NCI-H526 (cell line): ENCODE measurements around the gene GLP1R.

Experiments used
- DNase-seq, 2 experiments: peaks; one replicate each; lab custom pipeline; 2025; lab: John Stamatoyannopoulos, UW

Gene GLP1R

DNA sequence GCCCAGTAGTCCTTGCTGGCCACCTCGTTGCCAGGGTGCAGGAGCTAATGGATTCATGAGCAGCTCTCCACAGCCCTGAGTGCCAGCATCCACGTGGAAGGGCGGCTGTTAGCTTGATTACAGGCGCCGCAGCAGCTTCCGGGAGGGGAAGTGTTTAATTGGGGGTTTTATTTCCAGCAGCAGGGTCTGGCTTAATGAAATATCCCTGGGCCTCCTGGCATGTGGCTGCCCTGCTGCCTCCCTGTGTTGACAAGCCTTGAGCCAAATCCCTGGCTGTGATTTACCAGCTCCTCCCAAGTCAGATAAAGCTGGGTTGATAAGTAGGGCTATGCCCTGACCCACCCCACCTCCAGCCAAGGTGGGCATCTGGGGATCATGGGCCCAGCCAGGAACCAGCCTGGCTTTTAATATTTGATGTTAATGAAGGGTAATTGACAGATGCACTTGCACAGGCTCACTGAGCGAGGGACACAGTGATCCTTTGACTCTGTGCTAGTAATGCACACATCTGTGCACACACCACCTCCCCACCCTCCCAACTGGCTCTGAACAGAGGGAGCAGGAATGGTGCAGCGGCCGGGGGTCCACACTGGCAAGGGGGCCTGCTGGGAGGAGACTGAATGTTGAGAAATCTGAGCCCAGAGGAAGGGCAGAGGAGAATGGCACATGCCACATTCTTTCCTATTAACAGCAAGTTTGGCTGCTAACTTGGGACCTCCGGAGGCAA, 13.6 kb downstream of the GLP1R start:
- no peak for DNase-seq

DNA sequence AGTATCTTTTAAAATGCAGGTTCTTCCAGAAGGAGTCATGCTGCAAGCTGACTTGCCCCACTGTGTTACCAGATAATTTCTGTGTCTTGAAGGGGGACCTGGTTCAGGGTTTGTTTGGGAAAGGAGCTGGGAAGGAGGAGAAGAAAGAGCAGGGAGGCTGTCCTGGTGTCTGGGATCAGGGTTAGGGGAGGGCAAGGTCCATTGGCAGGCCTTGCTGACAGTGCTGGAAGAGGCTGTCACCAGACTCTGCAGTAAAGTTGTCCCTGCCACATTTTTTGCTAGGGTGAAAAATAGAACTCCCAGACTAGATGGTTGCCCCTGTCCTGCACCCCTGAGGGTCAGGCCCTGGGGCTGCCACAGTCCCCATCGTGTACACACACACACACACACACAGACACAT, 14.9 kb downstream of the GLP1R start:
- DNase-seq: no peak

DNA sequence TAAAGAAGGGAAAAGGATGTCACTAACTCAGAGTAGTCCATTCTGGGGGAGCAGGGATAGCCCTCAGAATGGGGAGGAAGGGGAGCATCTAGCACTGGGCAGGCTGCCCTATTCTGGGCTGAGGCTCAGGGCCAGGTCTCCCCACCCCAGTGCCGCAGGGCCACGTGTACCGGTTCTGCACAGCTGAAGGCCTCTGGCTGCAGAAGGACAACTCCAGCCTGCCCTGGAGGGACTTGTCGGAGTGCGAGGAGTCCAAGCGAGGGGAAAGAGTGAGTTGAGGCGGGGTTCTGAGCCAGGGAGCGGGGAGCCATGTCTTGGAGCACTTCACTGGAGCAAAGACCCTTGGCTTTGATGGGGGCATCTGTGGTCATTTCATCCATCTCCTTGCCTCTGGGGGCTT, 17.0 kb downstream of the GLP1R start:
- DNase-seq: no peak

DNA sequence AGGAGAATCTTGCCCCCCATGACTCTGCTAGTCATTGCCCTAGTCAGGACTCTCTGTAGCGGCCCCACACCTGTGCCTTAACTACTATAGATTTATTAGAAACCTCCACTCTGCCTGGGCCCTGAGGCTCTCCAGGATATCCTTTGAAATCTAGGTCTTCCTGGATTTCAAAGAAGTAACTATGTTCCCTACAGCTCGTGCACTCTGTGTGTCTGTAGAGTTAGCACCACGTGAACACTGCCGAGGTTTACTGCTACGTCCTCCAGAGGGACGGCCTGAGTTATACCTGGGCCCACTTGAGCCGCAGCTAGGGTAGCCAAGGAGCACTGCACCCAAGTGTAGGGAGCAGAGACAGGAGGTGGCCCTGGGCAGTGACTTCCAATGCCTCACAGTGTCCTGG, 19.8 kb downstream of the GLP1R start:
- DNase-seq: no peak

DNA sequence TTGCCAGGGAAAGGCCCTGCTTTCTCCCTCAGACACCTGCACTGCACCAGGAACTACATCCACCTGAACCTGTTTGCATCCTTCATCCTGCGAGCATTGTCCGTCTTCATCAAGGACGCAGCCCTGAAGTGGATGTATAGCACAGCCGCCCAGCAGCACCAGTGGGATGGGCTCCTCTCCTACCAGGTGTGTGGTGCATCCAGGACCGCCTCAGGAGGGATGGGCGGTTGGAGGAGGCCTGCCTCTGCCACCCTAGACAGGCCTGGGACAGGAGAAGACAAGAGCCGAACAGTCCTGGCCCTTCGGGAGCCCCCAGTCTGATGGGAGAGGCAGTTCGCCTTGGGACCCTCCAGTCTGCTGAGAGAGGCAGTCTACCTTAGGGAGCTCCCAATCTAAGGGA, 24.2 kb downstream of the GLP1R start:
- no peak for DNase-seq

DNA sequence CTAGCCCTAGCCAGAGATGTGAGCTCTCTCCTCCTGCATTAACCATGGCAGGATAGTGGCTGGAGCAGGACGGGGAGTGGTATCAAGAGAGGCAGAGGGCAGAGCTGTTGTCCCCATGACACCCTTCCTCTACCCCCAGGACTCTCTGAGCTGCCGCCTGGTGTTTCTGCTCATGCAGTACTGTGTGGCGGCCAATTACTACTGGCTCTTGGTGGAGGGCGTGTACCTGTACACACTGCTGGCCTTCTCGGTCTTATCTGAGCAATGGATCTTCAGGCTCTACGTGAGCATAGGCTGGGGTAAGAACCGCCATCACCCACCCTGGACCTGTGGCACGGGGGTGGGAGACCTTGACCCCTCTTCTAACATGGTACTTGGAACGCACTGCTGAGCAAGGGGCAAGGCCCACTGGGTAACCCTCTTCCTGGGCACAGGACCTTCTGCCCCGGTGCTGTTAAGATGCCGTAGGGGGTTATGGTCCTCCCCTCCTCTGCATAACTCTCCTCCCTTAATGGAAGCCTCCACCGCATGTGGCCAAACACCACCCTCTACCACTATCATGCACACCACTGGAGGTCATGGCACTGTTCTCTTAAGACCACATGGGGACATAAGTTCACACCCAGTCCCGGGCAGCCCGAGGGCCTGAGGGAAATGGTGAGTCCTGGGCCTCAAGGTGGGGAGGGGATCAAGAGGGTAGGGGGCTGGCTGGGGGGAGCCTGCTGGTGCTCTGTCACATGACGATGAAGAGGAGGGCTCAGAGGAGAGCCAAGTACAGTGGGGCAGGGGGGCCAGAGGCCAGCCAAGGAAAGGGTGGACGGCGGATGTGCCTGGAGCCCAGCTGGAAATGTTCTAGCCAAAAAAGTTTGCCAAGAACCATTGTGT, 25.1 kb downstream of the GLP1R start:
- DNase-seq: no peak

DNA sequence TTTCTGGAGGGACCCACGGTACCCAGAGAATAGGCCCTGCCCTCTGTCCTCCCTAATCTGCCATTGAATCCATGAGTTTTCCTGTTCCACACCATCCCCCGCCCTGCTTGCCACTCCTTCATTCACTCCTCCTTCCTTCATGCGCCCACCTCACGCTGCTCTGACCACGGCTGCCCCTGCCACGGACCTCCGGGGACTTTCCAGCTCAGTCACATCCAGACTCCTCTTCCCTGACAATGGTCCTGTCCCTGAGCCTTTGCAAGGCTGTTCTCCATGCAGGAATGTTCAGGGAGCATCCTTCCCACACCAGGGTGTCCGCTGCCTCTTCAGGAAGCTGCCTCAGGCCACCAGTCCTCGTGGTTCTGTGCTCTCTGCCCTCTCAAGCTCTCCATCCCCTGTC, 25.9 kb downstream of the GLP1R start:
- no peak for DNase-seq

DNA sequence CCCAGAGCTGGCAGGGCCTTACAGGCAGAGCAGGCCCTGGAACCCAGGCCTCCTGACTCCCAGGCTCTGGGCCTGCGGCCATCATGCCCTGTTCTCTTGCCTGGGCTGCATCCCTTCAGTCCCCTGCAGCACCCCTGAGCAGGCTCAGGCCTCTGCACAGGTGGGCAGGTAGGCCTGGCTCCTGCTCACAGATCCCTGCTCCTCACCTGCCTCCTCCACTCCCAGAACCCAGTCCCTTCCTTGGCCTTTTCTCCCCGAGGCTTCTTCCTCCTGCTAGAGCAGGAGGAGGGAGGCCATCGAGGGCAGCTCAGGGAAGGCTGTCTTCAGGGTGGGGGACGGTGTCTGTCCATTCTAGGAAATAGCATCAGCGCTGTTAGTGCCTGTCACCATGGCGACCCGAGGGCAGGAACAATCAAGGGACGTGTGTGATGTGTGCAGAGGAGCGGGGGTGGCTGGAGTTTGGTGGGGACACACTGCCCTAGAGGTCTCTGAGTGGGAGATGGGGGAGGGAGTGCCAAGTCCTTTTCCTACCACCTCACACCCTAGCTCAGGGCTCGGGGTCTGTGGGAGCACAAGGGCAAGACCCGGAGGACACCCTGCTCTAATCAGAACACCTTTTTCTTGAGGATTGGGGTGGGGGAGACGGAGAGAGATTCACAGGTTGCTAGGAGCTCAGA, 26.6 kb downstream of the GLP1R start:
- DNase-seq: no peak

DNA sequence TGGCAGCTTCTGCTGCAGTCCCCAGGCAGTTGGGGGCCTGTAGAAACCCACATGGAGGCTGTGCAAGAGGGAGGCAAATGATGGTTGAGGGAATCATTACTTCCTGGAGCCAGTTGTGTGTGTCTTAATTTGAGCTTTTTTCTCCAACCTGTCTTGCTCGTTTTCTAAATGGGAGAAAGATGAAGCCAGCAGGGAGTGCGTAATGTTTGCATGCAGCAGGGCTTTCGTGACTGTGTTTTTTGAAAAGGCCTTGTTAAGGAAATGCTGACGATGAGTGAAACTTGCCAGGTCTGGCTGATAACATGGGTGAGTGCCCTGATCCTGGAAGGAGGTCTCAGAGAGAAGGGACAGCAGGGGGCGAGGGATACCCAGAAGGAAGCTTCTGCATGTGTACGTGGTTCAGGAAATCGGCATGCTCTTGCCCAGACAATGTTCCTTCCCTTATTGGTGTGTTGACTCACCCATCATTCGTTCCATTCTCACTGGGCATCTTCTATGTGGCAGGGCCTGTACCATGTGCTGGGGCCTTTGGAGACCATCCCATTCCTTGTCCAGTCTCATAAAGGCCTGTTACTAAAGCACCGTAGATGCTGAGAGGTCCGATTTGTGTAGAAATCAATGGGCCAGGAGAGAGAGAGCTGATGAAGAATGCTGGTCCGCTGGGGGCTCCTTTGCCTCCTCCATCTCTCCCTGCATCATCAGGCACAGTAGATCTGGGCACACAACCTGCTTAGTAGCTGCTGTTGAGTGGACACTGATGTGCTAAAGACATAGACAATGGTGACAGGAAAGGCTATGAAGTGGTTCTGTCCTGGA, 27.4 kb downstream of the GLP1R start:
- DNase-seq: no peak

DNA sequence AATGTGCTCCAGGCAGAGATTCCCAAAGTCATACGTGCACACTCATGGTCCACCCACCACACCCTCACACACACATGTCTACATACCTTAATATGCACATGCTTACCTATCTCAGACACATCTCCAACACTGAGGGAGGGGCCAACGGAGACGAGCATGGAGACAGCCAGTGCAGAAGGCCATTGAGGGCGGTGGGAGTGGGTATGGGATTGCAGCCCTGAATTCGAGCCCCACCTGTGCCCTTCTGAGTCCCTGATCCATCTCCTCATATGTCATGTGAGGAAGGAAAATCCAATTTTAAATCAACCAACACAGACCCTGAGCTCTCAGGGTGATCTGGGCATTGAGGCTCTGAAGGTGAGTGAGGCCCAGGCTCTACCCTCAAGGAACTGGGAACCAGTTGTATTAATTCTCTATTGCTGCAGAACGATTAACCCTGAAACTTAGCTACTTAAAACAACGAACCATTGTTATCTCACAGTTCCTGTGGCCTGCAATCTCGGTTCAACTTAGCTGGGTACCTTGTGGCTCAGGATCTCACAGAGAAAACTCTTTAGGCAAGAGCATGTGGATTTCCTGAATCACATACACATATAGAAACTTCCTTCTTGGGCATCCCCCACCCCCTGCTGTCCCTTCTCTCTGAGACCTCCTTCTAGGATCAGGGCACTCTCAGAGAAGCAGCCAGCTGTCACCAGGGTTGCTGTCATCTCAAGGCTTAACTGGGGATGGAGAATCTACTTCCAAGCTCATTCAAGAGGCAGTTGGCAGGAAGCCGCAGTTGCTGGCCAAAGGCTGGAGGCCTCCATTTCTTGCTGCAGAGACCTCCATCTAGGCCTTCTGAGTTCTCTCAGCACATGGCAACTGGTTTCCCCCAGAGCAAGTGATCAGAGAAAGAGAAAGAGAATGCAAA, 28.3 kb downstream of the GLP1R start:
- no peak for DNase-seq

DNA sequence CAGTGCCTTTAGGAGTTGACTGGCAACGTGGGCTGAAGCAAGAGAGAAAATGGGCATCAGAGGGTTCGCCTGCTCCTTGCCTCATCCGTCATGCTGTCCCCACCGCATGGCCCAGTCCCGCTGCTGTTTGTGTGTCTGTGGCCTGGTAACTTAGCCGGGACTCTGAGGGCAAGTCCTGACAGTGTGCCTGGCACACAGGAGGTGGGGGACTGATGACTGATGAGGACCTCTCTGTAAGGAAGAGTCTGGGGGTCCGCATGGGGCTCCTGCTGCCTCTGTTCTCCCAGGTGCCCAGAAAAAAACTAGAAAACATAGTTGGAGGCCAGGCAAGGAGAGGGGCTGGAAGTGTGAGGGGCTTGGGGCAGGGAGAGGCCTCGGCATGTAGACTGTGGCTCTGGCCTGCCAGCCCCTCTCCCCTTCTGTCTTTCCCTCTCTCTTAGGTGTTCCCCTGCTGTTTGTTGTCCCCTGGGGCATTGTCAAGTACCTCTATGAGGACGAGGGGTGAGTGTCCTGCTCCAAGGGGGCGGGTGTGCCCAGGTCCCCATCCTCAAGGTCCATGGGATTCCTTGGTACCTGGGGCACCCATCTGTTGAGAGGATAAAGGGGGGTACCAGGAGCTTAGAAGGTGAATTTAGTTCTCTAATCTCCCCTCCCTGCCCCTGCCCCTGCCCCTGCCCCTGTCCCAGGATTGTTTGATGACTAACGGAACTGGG, 29.5 kb downstream of the GLP1R start:
- DNase-seq: no peak

DNA sequence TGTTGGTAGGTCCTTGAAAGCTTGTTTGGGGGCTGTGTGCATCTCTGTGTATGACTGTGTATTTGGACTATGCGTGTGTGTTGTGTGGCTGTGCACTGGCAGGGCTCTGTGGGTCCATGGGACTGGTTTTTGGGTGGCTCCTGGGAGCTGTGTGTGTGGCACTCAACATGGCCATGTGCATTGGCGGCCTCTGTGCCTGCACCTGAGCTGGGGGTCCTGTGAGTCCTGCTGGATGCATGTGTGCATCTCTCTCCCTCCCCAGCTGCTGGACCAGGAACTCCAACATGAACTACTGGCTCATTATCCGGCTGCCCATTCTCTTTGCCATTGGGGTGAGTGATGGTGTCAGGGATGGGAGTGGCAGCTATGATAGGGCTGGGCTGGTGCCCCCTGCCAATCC, 30.1 kb downstream of the GLP1R start:
- DNase-seq: no peak

DNA sequence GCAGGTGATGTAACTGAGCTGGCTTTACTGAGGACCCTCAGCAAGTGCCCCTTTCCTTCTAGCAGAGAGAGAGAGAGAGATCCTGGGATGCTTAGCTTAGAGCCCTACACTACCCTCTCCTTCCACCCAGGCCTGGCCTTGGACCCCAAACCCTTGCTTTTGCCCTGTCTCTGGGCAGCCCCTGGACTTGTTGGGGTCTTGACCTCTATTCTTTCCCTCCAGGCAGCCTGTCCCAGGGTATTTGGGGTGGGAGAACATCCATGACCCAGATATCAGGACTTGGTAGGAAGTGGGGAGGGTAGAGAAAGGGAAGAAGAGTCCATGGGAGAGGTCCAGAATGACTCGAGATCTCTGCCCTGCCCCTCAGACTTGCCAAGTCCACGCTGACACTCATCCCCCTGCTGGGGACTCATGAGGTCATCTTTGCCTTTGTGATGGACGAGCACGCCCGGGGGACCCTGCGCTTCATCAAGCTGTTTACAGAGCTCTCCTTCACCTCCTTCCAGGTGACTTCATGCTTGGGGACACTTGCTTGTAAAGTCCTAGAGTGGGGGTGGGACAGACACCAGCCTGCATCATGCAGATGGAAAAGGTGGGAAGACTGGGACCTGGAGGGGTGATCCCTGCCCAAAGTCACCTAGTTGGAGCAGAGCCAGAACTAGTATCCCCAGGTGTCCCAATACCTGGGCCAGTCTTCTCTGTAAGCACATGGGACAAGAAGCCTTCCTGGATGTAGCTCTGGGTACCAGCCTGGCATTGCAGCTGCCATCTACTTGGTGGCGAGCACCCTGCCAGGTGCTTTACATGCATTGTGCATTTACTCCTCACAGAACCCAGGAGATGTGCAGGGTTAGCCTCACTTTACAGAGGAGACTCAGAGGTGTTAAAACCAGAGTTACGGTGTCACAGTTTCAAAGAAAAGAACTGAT, 30.9 kb downstream of the GLP1R start:
- no peak for DNase-seq

DNA sequence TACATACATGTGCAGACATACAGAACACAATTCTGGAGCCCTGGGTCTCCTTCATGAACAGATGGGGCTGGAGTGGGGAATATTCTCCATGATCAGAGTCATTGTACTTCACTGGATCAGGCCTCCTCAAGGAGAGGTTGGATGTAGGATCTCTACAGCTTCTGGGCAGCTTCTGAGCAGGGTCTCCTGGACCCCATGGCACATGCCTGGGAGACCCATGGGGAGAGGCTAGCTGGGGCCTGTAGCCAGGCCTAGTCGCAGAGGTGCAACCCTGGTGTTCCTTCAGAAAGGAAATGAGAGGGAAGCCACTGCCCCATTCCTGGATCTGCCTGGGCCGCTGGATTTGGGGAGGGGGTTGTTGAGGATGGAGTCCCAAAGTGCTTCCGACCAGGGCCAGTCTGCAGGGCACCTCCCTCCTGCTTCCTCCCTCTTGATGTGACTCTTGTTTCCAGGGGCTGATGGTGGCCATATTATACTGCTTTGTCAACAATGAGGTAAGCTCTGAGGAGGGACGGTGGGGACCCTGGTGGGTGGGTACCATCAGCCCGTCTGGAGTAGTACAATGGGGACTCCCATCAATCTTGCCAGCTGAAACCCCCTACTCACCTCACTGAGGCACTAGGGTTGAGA, 31.8 kb downstream of the GLP1R start:
- no peak for DNase-seq

DNA sequence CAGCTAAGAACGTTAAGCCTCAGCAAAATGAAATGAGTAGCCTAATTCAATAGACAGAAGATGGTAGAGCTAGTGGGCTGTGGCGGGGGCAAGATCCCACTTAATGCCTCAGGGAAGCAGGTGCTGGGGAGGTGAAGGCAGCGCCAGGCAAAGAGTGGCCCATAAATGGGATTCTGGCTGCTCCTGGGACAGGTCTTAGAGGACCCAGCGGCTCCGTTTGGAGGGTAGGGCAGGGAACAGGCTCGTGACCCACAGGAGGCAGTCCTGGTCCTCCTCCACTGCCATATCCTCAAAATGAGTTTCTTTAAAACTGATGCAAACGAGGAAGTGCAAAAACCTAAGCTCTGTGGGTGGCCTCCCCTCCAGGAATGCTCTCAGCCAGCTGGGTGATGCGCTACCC, 33.7 kb downstream of the GLP1R start:
- DNase-seq: no peak

DNA sequence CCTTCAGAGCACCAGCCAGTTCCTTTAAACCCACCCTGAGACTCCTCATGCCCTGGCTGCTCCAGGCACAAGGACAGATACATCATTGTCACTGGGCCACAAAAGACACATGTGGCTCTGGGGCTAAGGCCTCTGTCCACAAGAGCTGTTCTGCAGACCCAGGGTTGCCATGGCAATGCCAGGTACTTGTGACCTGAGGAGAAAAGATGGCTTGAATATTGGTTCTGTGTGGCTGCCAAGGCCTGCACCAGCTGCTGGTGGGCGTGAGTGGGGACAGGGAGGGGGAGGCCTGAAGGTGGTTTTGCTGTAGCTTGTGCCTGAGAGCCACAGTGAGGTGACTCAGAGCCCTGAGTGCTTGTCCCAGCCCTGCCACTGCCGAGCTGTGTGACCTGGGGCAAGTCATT, 34.7 kb downstream of the GLP1R start:
- DNase-seq: no peak

DNA sequence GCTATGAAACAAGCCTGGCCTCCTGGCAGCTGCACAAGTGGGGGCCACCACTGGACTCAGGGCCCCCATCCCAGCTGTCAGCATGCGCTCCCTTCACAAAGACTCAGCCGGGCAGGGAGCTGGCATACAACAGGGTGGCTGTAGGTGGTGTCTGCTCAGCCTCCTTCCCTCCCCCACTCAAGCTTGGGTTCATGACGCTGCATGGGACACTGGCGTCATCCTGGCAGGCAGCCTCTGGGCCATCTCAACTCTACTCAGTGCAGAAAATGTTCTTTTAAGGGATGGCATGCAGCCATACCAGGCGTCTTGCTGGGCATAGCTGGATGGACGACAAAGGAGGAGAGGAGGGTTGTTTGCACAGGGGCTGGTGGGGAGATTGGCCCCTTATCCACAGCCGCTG, 35.9 kb downstream of the GLP1R start:
- no peak for DNase-seq

DNA sequence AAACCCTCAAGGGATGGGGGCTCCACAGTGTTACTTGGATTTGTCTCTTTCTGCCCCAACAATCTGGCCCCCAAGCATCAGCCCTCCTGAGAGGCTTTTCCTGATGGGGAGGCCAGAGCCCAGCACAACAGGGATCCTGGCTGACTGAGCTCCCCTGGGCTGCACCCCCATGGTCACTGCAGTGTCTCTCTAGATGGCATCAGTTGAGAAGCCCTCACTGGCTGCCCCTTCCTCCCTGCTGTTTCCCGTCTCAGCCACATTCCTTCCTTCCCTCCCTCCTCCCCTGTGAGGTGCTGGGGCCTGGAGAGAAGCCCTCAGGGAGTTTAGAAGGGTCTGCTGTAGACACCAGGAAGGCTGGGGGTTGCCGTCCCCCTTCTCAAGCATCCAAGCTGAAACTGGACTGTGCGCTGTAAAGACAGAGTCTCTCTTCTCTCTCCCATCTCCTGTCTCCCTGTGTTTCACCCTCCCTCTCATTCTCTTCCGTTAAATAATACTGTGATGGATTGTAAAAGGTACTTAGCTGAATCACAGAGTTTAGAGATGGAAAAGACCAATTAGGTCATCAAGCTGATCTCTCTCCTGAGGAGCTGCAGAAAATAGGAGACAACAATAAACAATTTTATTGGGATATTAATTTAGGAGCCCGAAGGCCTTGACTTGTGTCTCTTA, 36.7 kb downstream of the GLP1R start:
- DNase-seq: no peak
